Islet precursor cell (in vitro differentiated cells): Measurements from ENCODE around the gene BRD1.
"Not testable (repeated sequence)": the region's sequence is repeated elsewhere in the genome, so short reads cannot be mapped to it uniquely, and the experiment has no call there.

Experiments
- DNase-seq: peaks from one replicate; pipeline ENCODE4 v3.0.0-alpha.2; 2018

Gene BRD1

DNA sequence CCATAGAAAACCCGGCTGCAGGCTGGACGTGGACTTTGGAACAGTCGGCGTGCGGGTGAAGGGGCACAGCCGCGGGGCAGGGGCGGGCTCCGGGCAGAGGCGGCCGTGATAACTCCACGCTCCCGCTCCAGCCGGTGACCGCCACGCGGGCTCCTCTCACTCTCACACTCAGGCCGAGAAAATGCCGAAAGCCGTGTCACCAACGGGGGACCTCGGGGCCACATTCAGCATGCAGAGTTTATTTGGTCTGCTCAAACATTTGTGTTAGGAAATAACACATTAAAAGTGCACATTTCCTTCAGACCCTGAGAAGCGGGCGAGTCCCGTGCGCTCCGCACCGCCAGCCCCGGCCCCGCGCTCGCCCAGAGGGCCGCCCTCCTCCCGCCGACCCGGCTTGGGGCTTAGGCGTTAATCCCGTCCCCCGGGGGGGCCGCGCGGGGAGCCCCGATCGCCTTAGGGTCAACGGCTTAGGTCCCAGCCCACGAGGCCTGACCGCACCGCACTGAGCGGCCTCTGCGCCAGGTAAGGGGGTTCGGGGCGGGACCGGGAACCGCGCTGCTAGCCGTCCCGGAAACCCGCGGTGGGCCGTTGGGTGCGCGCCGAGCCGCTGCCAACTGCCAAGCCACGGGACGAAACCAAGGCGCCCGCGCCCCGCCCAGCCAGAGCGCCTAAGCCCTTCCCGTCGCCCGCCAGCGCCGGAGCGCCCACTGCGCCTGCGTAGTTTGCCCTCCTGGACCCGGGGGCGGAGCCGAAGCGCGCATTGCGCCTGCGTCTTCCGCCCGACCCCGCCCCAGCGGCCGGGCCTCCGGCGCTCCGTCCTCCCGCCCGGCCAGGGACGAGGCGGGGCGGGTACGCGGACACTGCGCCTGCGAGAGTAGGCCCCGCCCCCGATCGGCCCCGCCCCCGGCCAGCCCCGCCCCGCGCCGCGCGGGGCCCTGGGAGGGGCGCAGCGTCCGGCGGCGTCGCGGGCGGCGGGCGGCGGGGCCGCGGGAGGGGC is 25.5 kb upstream of the BRD1 start, which contains the start of gene ZBED4:
TSS of gene ZBED4 (plus strand) at position 947 of the 997 bp plus-strand sequence. CDS start 29,819 bp downstream, outside the sequence.
- DNase-seq: peak; percentile 98

- DNase-seq: not testable (repeated sequence)
These were observed 24.9 kb upstream of the BRD1 start for GRCh38 chr22:49852568-49852897.

DNA sequence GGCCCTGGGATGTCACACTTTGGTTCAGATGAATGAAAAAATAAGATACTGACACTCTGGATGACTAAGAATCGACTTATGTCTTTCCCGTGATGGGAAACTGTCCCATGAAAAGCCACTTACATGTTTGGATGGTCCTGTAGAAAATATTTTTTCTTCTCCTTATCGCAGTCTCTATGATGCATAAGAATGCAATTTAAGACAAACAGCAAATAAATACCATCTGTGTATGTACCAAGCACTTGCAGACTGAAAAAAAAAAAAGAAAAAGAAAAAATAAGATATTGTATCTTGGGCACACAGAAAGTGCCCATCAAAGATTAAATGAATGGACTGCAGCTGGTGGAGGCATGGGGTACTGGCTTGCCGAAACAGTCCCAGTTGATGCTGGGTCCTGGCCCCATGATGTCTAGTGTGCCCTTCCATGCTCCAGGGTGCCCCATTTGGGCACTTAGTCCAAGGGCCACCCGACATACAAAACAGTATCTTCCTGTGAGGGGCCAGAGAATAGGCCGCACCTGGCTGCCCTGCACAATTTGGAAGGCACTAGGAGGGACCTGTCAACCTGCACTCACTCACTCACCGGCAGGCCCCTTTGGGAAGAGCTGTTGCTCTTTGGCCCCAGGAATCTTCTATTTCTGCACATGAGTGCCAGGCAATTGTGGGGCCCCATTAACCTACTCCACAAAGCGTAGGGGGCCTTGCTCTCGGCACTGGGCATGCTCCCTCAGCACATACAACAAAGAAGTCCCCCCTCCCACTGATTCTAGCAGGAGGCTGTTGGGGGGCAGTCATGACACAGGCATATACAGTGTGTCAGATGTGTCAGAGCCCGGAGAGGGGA is 23.5 kb upstream of the BRD1 start:
- no peak for DNase-seq

DNA sequence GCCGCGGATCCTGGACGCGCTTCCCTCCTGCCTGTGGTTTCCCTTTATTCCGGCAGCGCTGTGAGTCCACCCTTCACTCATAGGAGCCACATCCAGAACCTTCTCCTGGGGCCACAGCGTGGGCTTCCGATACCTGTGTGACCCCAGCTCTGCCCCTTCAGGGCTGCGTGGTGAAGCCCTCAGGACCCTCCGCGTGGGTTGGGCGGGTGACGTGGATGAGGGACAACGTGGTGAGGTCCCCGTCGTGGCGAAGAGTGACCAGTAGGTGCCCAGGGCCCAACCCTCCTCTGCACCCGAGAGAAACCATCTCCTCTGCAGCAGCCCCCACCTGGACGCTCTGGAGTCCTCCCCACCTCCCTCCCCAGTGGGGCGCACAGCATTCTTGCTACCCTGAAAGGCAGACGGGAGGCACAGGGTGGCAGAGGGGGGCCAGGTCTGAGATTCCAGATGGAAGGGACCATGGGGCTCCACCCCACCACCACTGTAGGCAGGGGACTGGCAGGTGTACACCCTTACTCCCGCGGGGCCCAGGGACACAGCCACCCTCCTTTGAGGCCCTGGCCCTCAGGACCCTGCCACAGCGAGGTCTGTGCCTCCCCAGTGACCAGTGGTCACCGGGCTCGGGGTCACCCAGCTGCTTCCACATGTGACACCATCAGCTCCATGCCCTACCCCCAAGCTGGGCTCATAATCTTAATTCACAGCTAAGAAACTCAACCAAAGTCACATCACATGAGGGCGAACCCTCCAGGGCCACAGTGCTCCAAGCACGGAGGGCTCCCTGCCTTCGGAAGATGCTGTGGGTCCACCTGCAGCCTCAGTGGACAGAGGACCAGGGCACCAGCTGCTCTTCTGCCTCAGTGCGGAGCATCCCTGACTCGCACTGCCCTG is 22.6 kb upstream of the BRD1 start:
- DNase-seq: no peak

GRCh38 chr22:49849161-49850020 is 21.7 kb upstream of the BRD1 start:
- no peak for DNase-seq

- no peak for DNase-seq
These were observed 21.1 kb upstream of the BRD1 start for GRCh38 chr22:49848690-49849160.

GRCh38 chr22:49847751-49848689 is 20.3 kb upstream of the BRD1 start:
- DNase-seq: no peak

- DNase-seq: no peak
These were observed 18.2 kb upstream of the BRD1 start for GRCh38 chr22:49845666-49846459.

DNA sequence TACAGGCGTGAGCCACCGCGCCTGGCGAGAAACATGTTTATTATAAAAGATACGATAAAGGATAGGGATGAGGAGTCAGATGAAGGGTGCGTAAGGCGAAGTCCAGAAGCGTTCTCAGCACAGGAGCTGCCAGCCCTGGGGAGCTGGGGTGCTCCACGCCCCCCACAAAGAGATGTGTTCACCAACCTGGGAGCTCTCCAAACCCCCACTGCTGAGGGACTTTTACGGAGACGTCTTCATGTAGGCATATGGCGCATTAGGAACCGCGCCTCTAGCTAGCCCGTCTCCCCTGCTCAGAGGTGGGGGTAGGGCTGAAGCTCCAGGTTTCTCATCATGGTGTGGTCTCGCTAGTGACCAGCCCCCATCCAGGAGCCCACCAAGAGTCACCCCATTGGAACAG is 17.6 kb upstream of the BRD1 start:
- no peak for DNase-seq

DNA sequence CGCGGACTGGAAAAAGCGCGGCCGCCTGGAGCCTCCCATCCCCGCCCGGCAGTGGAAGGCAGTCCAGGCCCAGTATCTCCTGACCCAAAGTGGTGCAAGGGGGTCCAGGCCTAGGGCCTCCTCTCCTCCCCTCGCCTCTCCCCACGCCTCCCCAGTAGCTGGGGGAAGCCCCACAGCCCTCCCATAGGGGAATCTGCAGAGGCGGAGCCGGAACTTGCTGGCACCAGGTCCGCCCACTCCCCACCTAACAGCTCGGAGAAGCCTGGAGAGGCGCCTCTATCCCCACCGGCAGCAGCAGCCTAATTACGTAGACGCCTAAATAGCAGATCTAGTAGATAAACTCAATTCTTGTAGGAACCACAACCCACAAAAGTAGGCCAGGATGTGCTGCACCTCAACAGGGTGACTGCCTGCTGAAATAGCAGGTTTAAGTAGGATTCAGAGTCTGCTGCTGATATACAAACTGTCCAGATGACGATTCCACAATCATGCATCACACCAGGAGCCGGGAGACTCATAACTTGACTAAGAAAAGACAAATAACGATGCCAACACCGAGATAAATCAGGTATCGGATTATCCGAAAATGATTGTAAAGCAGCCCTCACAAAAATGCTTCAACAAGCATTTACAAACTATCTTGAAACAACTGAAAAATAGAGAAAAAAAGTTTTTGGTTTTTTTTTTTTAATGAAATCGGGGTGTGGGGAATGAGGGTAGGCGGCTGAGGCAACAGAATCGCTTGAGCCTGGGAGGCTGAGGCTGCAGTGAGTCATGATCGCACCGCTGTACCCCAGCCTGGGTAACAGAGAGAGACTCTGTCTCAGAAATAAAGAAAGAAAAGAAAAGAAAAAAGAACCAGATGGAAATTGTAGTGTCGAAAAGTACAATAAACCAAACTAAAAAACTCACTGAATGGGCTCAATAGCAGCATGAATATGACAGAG is 11.4 kb upstream of the BRD1 start:
- peak; percentile 75 for DNase-seq

DNA sequence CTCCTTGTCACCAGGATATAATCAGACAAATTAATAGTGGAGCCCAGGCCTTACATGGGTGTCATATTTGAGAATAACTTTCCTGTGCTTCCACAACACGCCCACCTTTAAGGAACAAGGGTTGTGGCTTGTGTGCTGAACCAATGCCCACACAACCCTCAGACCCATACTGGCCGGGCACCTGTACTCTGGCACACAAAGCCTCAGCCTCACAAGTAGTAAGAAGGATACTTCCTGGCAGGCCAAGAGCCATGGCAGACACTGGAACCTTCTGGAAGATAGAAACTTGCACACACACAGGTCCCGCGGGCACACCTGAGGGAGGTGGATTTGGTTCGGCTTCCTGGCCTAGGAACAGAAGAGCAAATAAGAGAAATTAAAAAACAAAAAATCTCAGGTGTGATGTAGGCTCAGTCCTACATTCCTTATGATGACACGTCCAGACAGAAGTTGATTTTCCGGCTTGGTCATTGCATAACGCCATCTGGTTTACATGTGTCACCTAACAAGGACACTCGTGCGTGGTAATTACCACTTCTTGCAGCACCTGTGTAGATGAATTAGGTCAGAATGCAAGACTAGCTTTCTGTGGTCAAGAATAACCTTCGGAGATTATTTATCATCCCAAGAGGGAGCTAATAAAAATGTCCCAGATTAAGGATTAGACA is 5.8 kb upstream of the BRD1 start:
- no peak for DNase-seq

GRCh38 chr22:49829044-49829853 is 1.6 kb upstream of the BRD1 start:
- DNase-seq: no peak

- DNase-seq: no peak
These were observed 909 bp upstream of the BRD1 start for GRCh38 chr22:49828599-49828965.

DNA sequence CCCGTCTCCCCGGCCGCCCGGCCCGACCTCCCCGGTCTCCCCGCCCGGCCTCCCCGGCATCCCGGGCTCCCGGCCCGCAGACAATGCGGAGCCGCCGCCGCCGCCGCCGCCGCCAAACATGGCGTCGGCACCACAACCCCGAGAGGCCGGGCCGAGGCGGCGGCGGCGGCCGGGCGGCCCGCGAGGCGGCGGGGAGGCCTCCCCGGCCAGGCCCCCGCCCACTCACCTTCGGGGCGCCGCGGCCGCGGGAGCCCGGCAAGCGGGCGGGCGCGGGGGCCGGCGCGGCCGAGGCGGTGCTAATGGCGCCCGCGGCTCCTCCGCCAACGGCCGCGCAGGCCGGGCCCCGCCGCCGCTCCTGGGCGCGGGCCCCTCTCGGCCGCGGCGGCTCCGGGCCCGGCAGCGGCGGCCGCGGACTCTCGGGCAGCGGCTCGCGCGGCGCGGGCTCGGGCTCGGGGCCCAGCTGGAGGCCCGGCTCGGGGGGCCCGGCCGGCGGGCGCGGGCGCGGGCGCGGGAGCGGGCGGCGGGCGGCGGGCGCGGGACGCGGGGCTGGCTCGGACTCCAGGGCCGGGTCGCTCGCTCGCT is 311 bp downstream of the BRD1 start:
- DNase-seq: no peak

DNA sequence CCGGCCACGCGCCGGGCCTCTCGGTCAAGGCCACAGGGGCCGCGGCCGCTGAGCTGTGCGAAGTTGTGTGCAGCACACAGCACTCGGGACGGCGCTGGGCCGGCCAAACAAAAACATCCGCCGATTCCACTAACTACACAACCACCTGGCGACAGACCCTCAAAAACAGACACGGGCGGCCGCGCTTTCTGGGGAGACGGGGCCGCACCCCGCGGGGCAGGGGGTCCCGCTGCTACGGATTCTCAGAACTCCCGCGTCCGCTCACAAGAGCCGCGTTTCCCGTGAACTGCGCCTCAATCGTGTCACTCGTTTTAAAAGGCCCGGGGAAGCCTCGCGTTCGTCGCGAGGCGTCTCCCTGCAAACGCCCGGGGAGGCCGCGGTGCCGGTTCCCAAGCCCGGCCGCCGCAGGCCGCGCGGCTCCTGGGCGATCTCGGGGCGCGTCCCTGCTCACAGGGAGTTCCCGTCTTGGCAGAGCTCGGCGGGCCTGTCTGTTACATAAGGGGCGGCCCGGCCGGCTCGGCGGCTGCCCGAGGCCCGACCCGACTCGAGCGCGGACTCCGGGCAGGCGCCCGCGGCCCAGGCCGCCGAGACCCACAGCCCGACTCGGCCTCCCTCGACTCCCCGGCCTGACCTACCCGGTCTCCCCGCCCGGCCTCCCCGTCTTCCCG is 936 bp downstream of the BRD1 start:
- no peak for DNase-seq
